Uterus (tissue), 4 donors: ENCODE results near the gene SH2D4B. TPM values are rescaled to one million over a fixed set of nuclear protein-coding genes. Genes with fewer than 3 reads are reported as not detected.

Experiments used
- DNase-seq, 2 donors: peaks; one replicate each; pipeline ENCODE4 v3.0.0-alpha.2; 2019 to 2020
- H3K27ac ChIP-seq, 2 donors: fragments of 200-600 bp; sonication (generic); 1 replicate in 1 of 2; 2 replicates in 1 of 2; pipeline ENCODE4 v1.5.1; 2016 to 2018
- H3K27me3 ChIP-seq, 2 donors: fragments of 200-600 bp; sonication (generic); one replicate each; pipeline ENCODE4 v1.5.1; 2018 to 2019; ENCODE audit warnings: control low read depth in 1 of 2
- H3K36me3 ChIP-seq, 2 donors: fragments of 200-600 bp; sonication (generic); one replicate each; pipeline ENCODE4 v1.5.1; 2019; ENCODE audit warnings: control low read depth in 1 of 2
- H3K4me1 ChIP-seq, 2 donors: fragments of 200-600 bp; sonication (generic); one replicate each; pipeline ENCODE4 v1.5.1; 2018 to 2019; ENCODE audit warnings: control low read depth in 1 of 2
- H3K4me3 ChIP-seq, 2 donors: fragments of 200-600 bp; sonication (generic); 1 replicate in 1 of 2; 2 replicates in 1 of 2; pipeline ENCODE4 v1.5.1; 2018 to 2019; ENCODE audit warnings: mild to moderate bottlenecking in 1 of 2
- H3K9me3 ChIP-seq, 2 donors: fragments of 200-600 bp; sonication (generic); one replicate each; pipeline ENCODE4 v1.5.1; 2019; ENCODE audit warnings: control low read depth in 1 of 2
- POLR2A ChIP-seq, 2 donors: fragments of 450-650 bp; IDR thresholded peaks; one replicate each; pipeline ENCODE4 v1.6.1; 2016; ENCODE audit warnings: antibody characterized with exemption in 2 of 2, mild to moderate bottlenecking in 1 of 2, moderate library complexity in 1 of 2
- intact Hi-C: fragments of 100-400 bp; cut with DNase I; formaldehyde crosslinking; loops from one replicate; pipeline ENCODE4 v1.15.1; 2023; ENCODE audit warnings: low total_unique reads
- total RNA-seq, 4 donors: library from RNA; depleted of rRNA in 3 of 4; stranded (reverse); fragments of >200 nt in 3 of 4; gene quantifications; one replicate each; pipeline versions ENCODE4 v1.1.0 to v1.2.4, GENCODE V29; 2014 to 2023
- TF ChIP-seq, protein P1 (sequence below), 4 experiments: fragments of 200-600 bp in 2 of 4; fragments of 450-650 bp in 2 of 4; sonication (generic) in 2 of 4; IDR thresholded peaks; one replicate each; pipeline ENCODE4 v1.5.1; 2016 to 2019; ENCODE audit warnings: antibody characterized with exemption in 4 of 4, mild to moderate bottlenecking in 2 of 4, moderate library complexity in 1 of 4
- donor health status: DM: yes; HTN: yes; CAD: no.

SH2D4B gene
- total RNA-seq, 4 donors from 2014 or later, result 0.40 to 1.4 TPM; not detected in 2

DNA sequence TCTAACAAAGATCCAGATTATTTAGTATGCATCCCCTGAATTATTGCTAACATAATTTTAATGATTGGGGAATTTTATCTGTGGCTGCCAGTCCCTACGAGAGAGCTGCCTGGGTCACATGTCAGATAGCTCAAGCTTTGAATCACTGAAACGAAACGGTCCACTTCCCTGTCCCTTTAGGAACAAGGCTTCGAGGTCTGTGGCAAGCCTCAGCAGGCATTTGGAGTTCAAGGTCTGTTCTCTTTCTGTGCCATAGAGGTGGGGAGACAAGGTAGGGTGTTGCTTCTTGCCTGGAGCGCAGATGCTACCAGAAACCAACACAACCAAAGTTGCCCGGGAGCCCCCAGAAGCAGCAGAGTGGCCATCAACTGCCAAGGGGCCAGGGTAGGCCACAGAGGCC, 13.9 kb upstream of the SH2D4B start:
- no peak for DNase-seq
- intact Hi-C loops, result no loop called here
- no peaks in the 10 kb centered on the region for H3K27me3 ChIP-seq
- H3K27ac ChIP-seq, result no peak overlapping the region
- H3K4me1 ChIP-seq, result no peaks in the 10 kb centered on the region
- TF ChIP-seq, protein P1, sequence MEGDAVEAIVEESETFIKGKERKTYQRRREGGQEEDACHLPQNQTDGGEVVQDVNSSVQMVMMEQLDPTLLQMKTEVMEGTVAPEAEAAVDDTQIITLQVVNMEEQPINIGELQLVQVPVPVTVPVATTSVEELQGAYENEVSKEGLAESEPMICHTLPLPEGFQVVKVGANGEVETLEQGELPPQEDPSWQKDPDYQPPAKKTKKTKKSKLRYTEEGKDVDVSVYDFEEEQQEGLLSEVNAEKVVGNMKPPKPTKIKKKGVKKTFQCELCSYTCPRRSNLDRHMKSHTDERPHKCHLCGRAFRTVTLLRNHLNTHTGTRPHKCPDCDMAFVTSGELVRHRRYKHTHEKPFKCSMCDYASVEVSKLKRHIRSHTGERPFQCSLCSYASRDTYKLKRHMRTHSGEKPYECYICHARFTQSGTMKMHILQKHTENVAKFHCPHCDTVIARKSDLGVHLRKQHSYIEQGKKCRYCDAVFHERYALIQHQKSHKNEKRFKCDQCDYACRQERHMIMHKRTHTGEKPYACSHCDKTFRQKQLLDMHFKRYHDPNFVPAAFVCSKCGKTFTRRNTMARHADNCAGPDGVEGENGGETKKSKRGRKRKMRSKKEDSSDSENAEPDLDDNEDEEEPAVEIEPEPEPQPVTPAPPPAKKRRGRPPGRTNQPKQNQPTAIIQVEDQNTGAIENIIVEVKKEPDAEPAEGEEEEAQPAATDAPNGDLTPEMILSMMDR (IDR thresholded peaks at IDR 0.05), result no peak
- TF ChIP-seq POLR2A (IDR thresholded peaks at IDR 0.05), result no peak
- H3K9me3 ChIP-seq, result no peaks in the 10 kb centered on the region
- no peaks in the 10 kb centered on the region for H3K36me3 ChIP-seq
- H3K4me3 ChIP-seq, result no peak overlapping the region

DNA sequence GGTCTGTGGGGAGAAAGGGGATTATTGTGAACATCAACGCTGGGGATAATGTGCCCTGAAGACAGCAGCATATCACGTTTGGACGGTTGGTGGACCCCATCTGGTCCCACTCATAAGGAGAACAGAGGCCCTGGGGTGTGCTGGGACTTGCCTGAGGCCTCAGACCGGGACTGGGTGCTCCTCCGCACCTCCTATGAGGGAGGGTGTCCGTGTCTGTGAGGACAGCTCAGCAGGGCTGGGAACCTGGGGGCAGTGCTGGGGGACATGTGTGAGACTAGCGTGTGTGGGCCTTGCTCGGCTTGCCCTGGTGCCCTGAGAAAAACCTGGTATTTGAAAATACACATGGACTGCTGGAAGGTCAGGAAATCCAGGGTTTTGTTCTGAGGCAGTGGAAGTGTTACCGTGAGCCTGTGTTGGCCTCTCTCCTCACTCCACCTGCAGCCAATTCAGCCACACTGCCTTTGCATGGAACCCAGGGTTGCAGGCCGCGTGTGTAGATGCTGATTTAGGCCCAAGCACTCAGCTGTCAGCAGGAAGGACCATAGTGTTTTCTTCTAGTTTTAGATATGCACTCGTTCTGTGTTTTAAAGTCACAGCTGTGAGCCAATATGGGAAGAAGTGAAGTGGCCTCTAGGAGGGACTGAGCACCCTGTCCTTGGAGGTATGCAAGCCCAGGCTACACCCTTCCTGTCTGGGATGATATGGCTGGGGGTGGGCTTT, 13.4 kb upstream of the SH2D4B start:
- intact Hi-C loops, result no loop called here
- H3K27ac ChIP-seq, result no peak overlapping the region
- DNase-seq, result no peak
- TF ChIP-seq, protein P1 (IDR thresholded peaks at IDR 0.05), result no peak
- no peak for TF ChIP-seq POLR2A (IDR thresholded peaks at IDR 0.05)
- no peak overlapping the region for H3K4me3 ChIP-seq
- no peaks in the 10 kb centered on the region for H3K4me1 ChIP-seq
- H3K9me3 ChIP-seq, result no peaks in the 10 kb centered on the region
- no peaks in the 10 kb centered on the region for H3K27me3 ChIP-seq
- no peaks in the 10 kb centered on the region for H3K36me3 ChIP-seq

DNA sequence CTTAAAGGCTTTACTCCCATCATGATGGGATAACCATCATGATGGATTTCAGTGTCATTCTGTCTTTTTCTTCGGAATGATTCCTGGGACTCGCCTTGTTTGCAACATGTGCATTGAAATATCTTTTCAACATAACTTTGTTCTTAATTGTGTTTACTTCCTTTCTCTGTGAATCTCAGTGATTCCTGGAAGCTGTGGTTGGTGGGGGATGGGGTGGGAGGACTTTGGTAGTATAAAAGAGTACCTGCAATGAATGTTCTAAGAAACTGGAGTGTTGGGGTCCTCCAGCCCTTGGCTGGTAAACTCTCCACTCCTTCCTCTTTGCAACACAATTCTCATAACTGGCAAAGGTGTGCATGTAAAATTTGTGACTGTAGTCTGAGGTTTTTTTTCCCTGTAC, 11.5 kb upstream of the SH2D4B start:
- DNase-seq, result no peak
- H3K9me3 ChIP-seq, result no peaks in the 10 kb centered on the region
- no peaks in the 10 kb centered on the region for H3K4me1 ChIP-seq
- H3K36me3 ChIP-seq, result no peaks in the 10 kb centered on the region
- no peaks in the 10 kb centered on the region for H3K27me3 ChIP-seq
- H3K4me3 ChIP-seq, result no peak overlapping the region
- intact Hi-C loops, result no loop called here
- TF ChIP-seq, protein P1 (IDR thresholded peaks at IDR 0.05), result no peak
- TF ChIP-seq POLR2A (IDR thresholded peaks at IDR 0.05), result no peak
- no peak overlapping the region for H3K27ac ChIP-seq

DNA sequence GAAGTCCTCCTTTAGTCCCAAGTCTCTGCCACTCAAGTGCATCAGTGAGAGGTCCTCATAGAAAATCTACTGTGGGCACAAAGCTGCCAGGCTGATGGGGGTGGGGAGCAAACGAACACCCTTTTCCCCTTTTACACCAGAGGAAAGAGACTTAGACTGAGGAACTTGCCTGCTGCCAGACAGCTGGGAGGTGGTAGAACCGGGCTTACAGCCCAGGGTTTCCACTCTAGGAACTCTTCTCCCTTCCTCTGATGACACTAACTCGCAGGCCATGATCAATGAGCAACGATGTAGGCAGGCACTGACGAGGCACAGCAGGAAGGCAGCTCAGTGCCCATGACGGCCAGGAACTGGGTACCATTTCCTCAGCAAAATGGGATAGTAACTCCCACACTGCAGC, 11.0 kb upstream of the SH2D4B start:
- no peak for TF ChIP-seq POLR2A (IDR thresholded peaks at IDR 0.05)
- TF ChIP-seq, protein P1 (IDR thresholded peaks at IDR 0.05), result no peak

DNA sequence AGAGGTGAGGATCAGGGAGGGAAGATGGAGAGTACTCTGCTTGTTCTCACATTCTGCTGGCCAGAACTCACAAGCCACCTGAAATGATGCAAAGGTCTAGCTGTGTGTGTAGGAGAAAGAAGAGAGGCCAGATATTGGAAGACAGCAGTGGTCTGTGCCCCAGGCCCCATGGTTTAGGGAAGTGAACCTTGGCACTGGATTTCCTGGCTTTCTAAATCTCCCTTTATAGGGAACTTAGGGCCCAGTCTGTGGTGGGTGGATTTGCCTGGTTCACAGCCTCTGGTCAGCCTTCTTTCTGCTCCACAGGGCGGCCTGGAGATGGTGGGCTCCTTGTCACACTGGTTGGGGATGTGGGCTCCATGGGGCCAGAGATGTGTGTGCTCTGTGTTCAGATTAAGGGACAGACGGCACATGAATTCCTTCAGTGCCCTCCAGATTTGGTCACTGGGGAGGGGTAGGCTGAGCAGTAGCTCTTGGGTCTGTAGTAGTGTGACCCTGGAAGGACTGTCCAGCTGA, 9.5 kb upstream of the SH2D4B start:
- intact Hi-C loops, result no loop called here
- DNase-seq, result no peak
- no peak overlapping the region for H3K4me3 ChIP-seq

More for the DNA sequence above, 11.0 kb upstream of the SH2D4B start:
- intact Hi-C loops, result no loop called here
- Histone ChIP-seq H3K9me3 (no peaks in the 10 kb centered on the region), H3K4me1 (no peaks in the 10 kb centered on the region), H3K27ac (no peak overlapping the region), H3K36me3 (no peaks in the 10 kb centered on the region), H3K27me3 (no peaks in the 10 kb centered on the region), H3K4me3 (no peak overlapping the region)
- DNase-seq, result no peak

More for the DNA sequence above, 9.5 kb upstream of the SH2D4B start:
- no peak for TF ChIP-seq POLR2A (IDR thresholded peaks at IDR 0.05)
- TF ChIP-seq, protein P1 (IDR thresholded peaks at IDR 0.05), result no peak
- Histone ChIP-seq H3K27ac (no peak overlapping the region), H3K27me3 (no peaks in the 10 kb centered on the region), H3K4me1 (no peaks in the 10 kb centered on the region), H3K9me3 (no peaks in the 10 kb centered on the region), H3K36me3 (no peaks in the 10 kb centered on the region)
